T-helper 17 cell (primary cell): ENCODE measurements around the gene CPSF3. TPM values are rescaled to one million over a fixed set of nuclear protein-coding genes. Genes with fewer than 3 reads are reported as not detected.

ENCODE experiments used
- ATAC-seq: fragments of 150-1000 bp; cut with Tn5 transposase; 2 replicates; pipeline ENCODE4 v1.10.0; 2021; ENCODE audit warnings: mild to moderate bottlenecking, moderate library complexity
- DNase-seq, 3 donors: peaks; one replicate each; pipeline versions ENCODE4 v3.0.0 to v3.0.0-alpha.2; 2020 to 2021
- H3K9me3 ChIP-seq: one replicate; pipeline ENCODE4 v1.7.0; 2013; ENCODE audit warnings: low read length, mild to moderate bottlenecking; ENCODE audit not compliant: control insufficient read depth, poor library complexity, severe bottlenecking
- H3K27ac Mint-ChIP-seq: one replicate; pipeline ENCODE4 v1.8.0; 2022; ENCODE audit warnings: mild to moderate bottlenecking, moderate library complexity, mixed read lengths
- H3K27me3 Mint-ChIP-seq: one replicate; pipeline ENCODE4 v1.8.0; 2022; ENCODE audit warnings: mixed read lengths
- H3K36me3 Mint-ChIP-seq: one replicate; pipeline ENCODE4 v1.8.0; 2022; ENCODE audit warnings: low read depth, mixed read lengths
- H3K4me1 Mint-ChIP-seq: one replicate; pipeline ENCODE4 v1.8.0; 2022; ENCODE audit warnings: mild to moderate bottlenecking, mixed read lengths
- H3K4me3 Mint-ChIP-seq: one replicate; pipeline ENCODE4 v1.8.0; 2022; ENCODE audit warnings: mild to moderate bottlenecking, moderate library complexity, mixed read lengths
- total RNA-seq, 4 donors: library from RNA in 2 of 4; stranded (reverse) in 2 of 4; gene quantifications; one replicate each; pipeline ENCODE4 v1.2.3 and lab custom pipeline; 2022 to 2026

Gene CPSF3
- total RNA-seq, 2 donors from 2014 or later, result 18.1 to 19.0 TPM

DNA sequence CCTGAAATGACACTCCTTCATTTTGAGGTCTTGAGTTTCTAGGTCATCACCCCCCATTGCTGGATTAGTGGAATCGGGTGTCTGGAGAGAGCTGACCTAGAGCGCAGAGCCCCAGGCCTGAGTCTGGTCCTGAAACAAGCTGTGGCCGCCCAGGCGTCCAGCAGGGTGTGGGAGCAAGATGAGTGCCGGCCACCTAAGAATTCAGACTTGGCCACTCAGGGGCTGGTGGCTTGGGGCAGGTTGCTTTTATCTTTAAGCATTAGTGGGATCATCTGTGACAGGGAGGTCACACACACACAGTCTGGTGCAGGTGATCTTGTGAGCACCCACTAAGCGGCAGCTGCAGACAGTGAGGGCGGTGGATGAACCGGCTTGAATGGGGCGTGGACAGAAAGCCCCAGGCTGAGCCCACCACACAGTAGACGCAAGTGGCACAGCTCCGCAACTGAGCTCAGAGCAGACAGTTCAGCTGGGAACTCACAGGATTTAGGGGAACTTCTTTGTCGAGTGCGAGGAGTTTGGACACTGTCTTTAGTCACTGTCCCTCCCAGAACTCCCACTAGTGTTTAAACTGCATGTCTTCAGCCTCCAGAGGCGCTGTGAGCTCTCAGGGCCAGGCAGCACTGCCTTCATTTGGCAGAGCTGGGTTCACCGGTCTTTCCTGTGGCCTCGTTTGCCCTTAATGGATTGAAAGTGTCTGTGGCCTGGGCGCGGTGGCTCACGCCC, 21.6 kb upstream of the CPSF3 start:
- peak overlapping the region; percentile 39 for H3K27ac Mint-ChIP-seq
- no peaks in the 10 kb centered on the region for H3K36me3 Mint-ChIP-seq
- no peak for ATAC-seq
- no peaks in the 10 kb centered on the region for H3K9me3 ChIP-seq
- DNase-seq, result no peak
- no peak overlapping the region for H3K4me3 Mint-ChIP-seq
- no peaks in the 10 kb centered on the region for H3K27me3 Mint-ChIP-seq
- peaks cover 7% of the 10 kb centered on the region for H3K4me1 Mint-ChIP-seq

DNA sequence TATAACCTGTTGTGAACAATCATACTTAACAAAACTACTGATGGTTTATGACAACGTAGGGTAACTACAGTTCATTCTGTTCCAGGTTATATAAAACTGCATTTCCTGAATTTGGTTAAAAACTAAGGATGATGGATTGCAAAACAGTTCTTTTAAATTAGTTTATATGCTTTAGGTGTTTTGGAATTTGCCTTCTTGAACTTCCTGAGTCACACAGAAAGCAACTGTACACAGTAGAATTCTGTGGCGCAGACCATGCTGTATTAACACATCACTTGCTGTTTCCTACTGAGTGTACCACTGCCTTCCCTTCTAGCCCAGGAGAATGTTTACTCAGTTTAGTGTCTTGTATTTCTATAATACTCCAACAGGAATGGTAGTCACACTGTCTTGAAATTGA, 19.5 kb upstream of the CPSF3 start:
- Mint-ChIP-seq H3K27ac (no peak overlapping the region), H3K4me3 (no peak overlapping the region), H3K36me3 (no peaks in the 10 kb centered on the region), H3K4me1 (peaks cover 7% of the 10 kb centered on the region), H3K27me3 (no peaks in the 10 kb centered on the region)
- ATAC-seq (no peak), DNase-seq (no peak)
- H3K9me3 ChIP-seq, result no peaks in the 10 kb centered on the region

DNA sequence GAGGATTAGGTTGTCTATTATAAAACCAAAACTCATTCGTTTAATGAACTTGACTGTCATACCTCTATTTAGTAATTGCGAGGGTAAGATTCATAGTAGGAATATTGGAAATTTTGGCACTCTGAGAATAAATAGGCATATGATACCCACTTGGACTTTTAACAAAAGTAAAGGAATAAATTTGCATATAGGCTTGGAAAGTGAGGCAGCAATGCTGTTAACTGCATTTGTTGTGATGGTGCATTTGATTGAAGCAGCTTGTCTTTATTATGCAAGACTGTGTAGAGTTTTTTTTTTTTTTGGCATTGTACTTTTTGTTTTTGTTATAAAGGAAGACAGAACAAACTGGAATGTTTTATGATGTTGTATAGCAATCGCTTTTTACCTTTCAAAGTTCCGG, 19.0 kb upstream of the CPSF3 start:
- Mint-ChIP-seq H3K27ac (no peak overlapping the region), H3K27me3 (no peaks in the 10 kb centered on the region), H3K4me3 (no peak overlapping the region), H3K36me3 (no peaks in the 10 kb centered on the region), H3K4me1 (peaks cover 7% of the 10 kb centered on the region)
- H3K9me3 ChIP-seq, result no peaks in the 10 kb centered on the region
- DNase-seq, result no peak
- ATAC-seq, result no peak

DNA sequence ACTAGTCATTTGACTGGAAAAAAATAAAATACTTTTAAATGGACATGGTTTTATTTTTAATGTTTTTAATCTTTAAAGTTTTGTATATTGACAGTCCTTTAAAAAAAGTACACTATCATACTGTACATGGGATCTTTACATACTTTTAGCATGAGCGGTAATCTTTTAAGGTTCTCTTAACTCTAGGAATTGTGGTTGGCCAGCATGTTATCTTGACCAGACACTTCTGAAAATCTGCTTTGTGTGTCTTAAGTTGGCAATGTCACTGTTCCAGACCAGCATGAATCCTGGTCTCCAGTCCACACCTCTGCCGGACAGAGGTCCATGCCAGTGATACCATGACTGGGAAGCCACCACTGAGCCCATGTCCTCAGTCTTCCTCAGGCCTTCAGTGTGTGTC, 17.8 kb upstream of the CPSF3 start:
- Mint-ChIP-seq H3K27me3 (no peaks in the 10 kb centered on the region), H3K27ac (no peak overlapping the region), H3K4me3 (no peak overlapping the region), H3K4me1 (peaks cover 3% of the 10 kb centered on the region), H3K36me3 (no peaks in the 10 kb centered on the region)
- no peak for ATAC-seq
- DNase-seq, result no peak
- no peaks in the 10 kb centered on the region for H3K9me3 ChIP-seq

DNA sequence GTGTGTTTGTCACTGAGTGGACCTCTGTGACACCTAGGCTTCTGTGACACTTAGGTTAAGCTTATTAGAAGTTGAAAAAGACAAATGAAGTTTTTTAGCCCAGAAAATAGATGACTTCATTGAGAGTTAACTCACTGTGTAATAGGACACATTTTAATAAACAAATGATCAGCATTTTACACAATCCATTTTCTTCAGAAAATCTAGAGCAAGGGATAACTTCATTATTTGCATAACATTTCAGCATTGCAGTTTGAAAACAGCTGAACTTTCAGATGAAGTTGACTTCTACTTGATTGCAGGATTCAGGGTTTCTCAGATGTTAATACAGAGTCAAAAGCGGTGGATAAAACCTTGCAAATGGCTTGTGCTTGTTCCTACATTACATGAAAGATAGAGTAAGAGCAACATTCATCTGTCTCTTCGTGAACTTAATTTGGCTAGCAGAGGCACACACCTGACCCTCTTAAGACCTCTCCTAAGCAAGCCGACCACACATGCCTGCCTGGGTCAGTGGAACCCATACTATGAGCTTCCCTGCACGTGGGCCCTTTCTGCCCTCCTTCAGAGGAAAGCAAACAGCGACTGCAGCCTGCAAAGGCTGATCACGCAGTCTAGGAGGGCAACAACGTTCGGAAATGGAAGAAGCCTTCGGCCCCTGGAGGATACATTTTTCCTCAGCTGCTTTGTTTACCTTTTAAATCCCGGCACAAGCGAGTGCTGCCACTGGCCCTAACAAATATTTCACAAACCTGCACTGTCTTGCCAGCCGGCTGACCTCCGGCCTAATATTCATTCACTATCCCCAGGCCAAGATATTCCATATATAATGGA, 16.7 kb upstream of the CPSF3 start:
- Mint-ChIP-seq H3K4me3 (no peak overlapping the region), H3K27me3 (no peaks in the 10 kb centered on the region), H3K36me3 (no peaks in the 10 kb centered on the region), H3K27ac (no peak overlapping the region), H3K4me1 (peaks cover 2% of the 10 kb centered on the region)
- no peaks in the 10 kb centered on the region for H3K9me3 ChIP-seq
- DNase-seq, result no peak
- ATAC-seq, result no peak

DNA sequence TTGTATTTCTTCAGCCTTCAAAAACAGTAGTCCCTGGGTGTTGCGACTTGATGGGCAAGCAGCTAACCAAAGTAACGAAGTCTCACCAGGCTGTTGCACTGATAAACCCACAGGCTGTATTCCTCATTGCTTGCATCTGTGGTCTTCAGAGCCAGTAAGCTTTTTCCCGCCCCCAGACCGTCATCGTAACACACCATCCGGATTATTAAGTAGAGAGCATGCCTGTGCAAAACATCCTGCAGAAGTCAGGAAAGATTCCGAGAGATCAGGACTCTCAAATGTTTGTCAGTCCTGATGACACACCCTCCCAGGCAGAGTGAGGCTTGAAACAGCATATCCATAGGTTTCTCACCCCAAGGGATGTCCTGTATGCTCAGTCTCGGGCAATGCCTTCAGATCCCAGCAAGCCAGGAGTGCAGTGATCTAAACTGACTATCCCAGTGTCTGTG, 16.1 kb upstream of the CPSF3 start:
- no peaks in the 10 kb centered on the region for H3K9me3 ChIP-seq
- ATAC-seq (no peak), DNase-seq (no peak)
- H3K27me3 Mint-ChIP-seq, result no peaks in the 10 kb centered on the region
- no peaks in the 10 kb centered on the region for H3K36me3 Mint-ChIP-seq
- H3K4me1 Mint-ChIP-seq, result peaks cover 2% of the 10 kb centered on the region
- no peak overlapping the region for H3K4me3 Mint-ChIP-seq
- no peak overlapping the region for H3K27ac Mint-ChIP-seq

DNA sequence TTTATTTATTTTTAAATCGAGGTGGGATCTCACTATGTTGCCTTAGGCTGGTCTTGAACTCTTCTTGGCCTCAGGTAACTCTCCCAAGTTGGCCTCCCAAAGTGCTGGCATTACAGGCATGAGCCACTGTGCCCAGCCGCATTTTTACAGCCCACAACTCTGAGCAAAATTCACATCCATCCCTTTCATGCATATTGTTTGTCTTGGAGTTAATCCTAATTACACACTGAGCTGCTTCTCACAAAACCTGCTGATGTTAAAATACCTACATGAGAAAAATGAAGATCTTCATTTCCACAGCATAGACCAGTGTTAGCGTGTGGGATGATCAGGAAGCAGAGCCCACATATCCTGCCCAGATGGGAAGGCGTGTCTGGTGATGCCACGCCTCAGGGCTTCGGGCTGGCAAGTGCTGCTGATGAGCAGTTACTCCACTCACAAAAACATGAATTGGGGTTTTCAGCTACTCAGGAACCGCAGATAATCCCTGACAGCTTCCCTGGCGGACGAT, 14.8 kb upstream of the CPSF3 start:
- no peaks in the 10 kb centered on the region for H3K27me3 Mint-ChIP-seq
- no peaks in the 10 kb centered on the region for H3K9me3 ChIP-seq
- ATAC-seq (no peak), DNase-seq (no peak)
- H3K4me3 Mint-ChIP-seq, result no peak overlapping the region
- H3K4me1 Mint-ChIP-seq, result peaks cover 2% of the 10 kb centered on the region
- no peak overlapping the region for H3K27ac Mint-ChIP-seq
- no peaks in the 10 kb centered on the region for H3K36me3 Mint-ChIP-seq

DNA sequence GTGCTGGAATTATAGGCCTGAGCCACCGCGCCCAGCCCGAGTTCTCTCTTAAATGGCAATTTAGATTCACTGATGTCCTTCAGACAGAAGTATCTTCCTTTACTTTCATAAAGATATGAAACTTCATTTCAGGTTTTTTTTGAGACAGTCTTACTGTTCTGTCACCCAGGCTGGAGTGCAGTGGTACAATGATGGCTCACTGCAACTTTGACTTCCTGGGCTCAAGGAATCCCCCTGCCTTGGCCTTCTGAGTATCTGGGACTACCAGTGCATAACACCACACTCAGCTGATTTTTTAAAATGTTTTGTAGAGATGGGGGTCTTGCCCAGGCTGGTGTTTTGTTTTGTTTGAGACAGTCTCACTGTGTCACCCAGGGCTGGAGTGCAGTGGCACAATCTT, 13.3 kb upstream of the CPSF3 start:
- H3K36me3 Mint-ChIP-seq, result peaks cover 3% of the 10 kb centered on the region

DNA sequence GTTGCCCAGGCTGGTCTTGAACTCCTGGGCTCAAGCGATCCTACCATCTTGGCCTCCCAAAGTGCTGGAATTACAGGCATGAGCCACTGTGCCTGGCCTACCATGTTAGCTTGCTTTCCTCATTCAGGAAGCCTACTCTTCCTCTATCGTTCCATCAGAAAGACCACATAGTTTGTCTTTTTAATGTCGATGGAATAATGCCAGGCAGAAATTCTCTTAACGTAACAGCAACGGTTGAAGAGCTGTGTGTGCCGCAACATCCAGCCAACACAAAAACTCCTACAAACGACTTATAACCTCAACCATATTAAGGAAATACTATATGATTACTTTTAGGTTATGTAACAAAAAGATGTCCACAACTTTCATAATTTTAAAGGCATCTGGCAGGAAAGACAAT, 10.7 kb upstream of the CPSF3 start:
- no peak overlapping the region for H3K27ac Mint-ChIP-seq

More for the DNA sequence above, 13.3 kb upstream of the CPSF3 start:
- H3K4me1 Mint-ChIP-seq, result peaks cover 2% of the 10 kb centered on the region
- DNase-seq (no peak), ATAC-seq (no peak)
- H3K27me3 Mint-ChIP-seq, result no peaks in the 10 kb centered on the region
- no peak overlapping the region for H3K27ac Mint-ChIP-seq
- H3K4me3 Mint-ChIP-seq, result no peak overlapping the region
- no peaks in the 10 kb centered on the region for H3K9me3 ChIP-seq

DNA sequence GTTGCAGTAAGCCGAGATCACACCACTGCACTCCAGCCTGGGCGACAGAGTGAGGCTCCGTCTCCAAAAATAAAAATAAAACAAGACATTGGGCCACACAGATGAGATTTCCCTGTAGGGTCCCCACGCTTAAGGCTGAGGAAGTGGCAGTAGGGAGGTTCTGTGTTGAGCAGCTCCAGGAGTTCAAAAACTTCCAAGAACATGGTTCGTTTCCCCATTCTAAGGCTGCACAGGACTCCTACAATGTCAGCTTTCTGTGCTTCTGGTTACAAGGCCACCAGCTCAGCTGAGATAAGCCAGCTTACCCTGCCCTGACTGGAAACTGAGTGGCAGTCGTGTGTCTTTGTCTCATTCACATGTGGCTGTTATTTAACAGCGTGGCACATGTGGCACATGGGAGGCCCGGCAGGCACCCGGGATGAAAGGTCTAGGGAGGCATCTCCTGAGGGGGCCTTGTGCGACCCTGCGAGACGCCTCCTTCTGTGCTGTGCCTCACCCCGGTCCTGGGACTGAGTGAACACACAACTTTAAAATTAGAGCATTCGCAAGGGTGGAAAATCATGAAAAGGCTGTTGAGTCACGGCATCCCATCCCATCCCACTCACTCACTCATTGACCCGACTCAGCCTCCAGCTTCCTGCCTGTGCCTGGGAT, 7.8 kb upstream of the CPSF3 start:
- ATAC-seq, result no peak
- Mint-ChIP-seq H3K36me3 (peaks cover 3% of the 10 kb centered on the region), H3K4me1 (peaks cover 20% of the 10 kb centered on the region)

More for the DNA sequence above, 10.7 kb upstream of the CPSF3 start:
- peaks cover 13% of the 10 kb centered on the region for H3K4me1 Mint-ChIP-seq
- H3K4me3 Mint-ChIP-seq, result no peak overlapping the region
- ATAC-seq (no peak), DNase-seq (no peak)
- no peaks in the 10 kb centered on the region for H3K27me3 Mint-ChIP-seq
- H3K9me3 ChIP-seq, result no peaks in the 10 kb centered on the region
- H3K36me3 Mint-ChIP-seq, result peaks cover 3% of the 10 kb centered on the region

DNA sequence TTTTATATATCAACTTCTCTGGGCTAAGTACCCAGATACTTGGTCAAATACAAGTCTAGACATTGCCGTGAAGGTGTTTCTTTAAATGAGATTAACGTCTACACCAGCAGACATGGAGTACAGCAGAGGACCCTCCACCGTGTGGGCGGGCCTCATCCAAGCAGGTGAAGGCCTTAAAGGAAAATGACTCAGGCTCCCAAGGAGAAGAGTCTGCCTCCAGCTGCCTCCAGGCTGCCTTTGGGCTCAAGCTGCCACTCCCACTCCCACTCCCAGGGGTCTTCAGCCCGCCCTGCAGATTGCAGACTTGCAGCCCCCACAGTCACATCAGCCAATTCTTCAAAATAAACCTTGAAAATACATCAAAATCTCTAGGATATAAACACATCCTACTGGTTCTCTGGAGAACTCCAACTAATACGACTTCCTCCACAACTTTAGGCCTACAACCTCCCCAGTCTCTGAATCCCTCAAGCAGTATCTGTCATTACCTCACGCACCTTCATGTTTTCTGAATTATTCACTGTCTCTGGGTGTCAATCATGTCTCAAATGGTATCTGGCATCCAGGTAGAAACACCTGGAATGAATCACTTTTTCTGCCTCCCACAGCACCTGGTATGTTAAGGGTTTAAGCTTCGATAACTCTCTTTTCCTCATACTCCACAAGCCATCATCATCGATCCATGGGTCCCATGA, 7.0 kb upstream of the CPSF3 start:
- no peak overlapping the region for H3K4me3 Mint-ChIP-seq
- H3K4me1 Mint-ChIP-seq, result peaks cover 22% of the 10 kb centered on the region
- H3K27me3 Mint-ChIP-seq, result no peaks in the 10 kb centered on the region
- peak overlapping the region; percentile 24 for H3K27ac Mint-ChIP-seq
- DNase-seq, result no peak
- no peak for ATAC-seq
- H3K36me3 Mint-ChIP-seq, result peaks cover 3% of the 10 kb centered on the region
- H3K9me3 ChIP-seq, result no peaks in the 10 kb centered on the region

More for the DNA sequence above, 7.8 kb upstream of the CPSF3 start:
- no peak overlapping the region for H3K4me3 Mint-ChIP-seq
- H3K9me3 ChIP-seq, result no peaks in the 10 kb centered on the region
- no peak for DNase-seq
- H3K27me3 Mint-ChIP-seq, result no peaks in the 10 kb centered on the region
- peak overlapping the region; percentile 19 for H3K27ac Mint-ChIP-seq

DNA sequence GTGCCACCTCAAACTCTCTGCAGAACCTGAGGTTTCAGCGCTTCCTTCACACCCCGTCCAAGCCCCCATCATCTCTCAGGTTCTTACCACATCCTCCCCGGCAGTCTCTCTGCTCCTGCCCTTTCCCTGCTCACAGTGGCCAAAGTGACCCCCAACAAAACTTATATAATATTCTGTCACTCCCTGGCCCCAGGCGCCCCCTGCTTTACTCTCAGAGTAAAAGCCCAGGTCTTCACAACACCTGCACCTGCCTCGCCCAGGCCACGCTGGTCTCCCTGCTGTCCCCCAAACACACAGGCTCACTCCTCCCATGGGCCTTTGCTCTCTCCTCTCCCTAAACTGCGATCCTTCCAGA, 6.5 kb upstream of the CPSF3 start:
- Mint-ChIP-seq H3K27me3 (no peaks in the 10 kb centered on the region), H3K4me1 (peaks cover 26% of the 10 kb centered on the region), H3K27ac (peak overlapping the region; percentile 24), H3K4me3 (no peak overlapping the region), H3K36me3 (peaks cover 3% of the 10 kb centered on the region)
- no peaks in the 10 kb centered on the region for H3K9me3 ChIP-seq
- ATAC-seq, result no peak
- DNase-seq, result no peak

DNA sequence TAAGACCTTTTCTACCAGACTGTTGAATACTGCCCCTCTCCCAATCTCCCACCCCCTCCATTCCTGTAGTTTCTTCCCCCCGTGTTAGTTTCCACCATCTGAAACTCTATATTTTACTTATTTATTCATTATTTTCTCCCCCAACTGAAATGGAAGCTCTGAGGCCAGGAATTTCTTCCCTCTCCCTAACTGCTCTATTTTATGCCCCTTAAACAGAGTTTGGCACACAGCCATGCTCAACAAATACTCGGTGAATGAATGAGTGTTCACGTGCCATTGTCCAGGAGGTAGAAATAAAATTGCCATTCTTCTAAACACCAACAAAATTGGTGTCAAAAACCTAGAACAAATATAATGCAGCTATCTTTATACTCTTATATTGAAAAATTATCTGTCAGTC, 5.7 kb upstream of the CPSF3 start:
- no peaks in the 10 kb centered on the region for H3K9me3 ChIP-seq
- H3K4me1 Mint-ChIP-seq, result peaks cover 33% of the 10 kb centered on the region
- H3K27ac Mint-ChIP-seq, result peak overlapping the region; percentile 24
- no peak for ATAC-seq
- peaks cover 5% of the 10 kb centered on the region for H3K36me3 Mint-ChIP-seq
- no peak for DNase-seq
- H3K27me3 Mint-ChIP-seq, result no peaks in the 10 kb centered on the region
- no peak overlapping the region for H3K4me3 Mint-ChIP-seq
